ENCODE data around the gene RASGRP3. TPM values are rescaled to one million over a fixed set of nuclear protein-coding genes. Genes with fewer than 3 reads are reported as not detected.

RASGRP3 gene
- total and polyA plus RNA-seq, 2 of the 13 experiments (the other 11 are each of a cell fraction or from before 2014, with no cell fraction given), result 0.01 TPM; not detected in 1

- TF ChIP-seq MXD4 (CRISPR knock-in tag; IDR thresholded peaks at IDR 0.05) (peak; percentile 13), ZNF781 (CRISPR knock-in tag; IDR thresholded peaks at IDR 0.05; ENCODE audit: borderline replicate concordance, not compliant biosample characterization) (peak; percentile 95), ZNF790 (CRISPR knock-in tag; IDR thresholded peaks at IDR 0.05; ENCODE audit: borderline replicate concordance) (no peak), GATAD2A (CRISPR knock-in tag; IDR thresholded peaks at IDR 0.05) (peak; percentile 93), ZMAT3 (CRISPR knock-in tag; conservative IDR thresholded peaks at IDR 0.05) (peak; percentile 75; the same call in 1 of the 2 replicates), ZBTB4 (CRISPR knock-in tag; IDR thresholded peaks at IDR 0.05; ENCODE audit: borderline replicate concordance) (0 out of 2 replicates have a peak, but pooled peaks have one; percentile 56), ZNF652 (CRISPR knock-in tag; IDR thresholded peaks at IDR 0.05; ENCODE audit: borderline replicate concordance, low read depth) (peak; percentile 15; the same call in 1 of the 2 replicates), SIN3B (IDR thresholded peaks at IDR 0.05; ENCODE audit: low read length) (peak; percentile 46; the same call in 1 of the 2 replicates), ZBTB46 (CRISPR knock-in tag; IDR thresholded peaks at IDR 0.05; ENCODE audit: borderline replicate concordance) (no peak), SMC3 (IDR thresholded peaks at IDR 0.05; ENCODE audit: low read length) (no peak), POGZ (CRISPR knock-in tag; IDR thresholded peaks at IDR 0.05) (peak; percentile 93), DNMT1 (CRISPR knock-in tag; IDR thresholded peaks at IDR 0.05) (0 out of 2 replicates have a peak, but pooled peaks have one; percentile 77), ZNF572 (CRISPR knock-in tag; IDR thresholded peaks at IDR 0.05) (peak; percentile 19; the same call in 1 of the 2 replicates), BHLHE40 (IDR thresholded peaks at IDR 0.05; ENCODE audit: low read length) (no peak), TFAP4 (IDR thresholded peaks at IDR 0.05; ENCODE audit: borderline replicate concordance, low read depth) (peak; percentile 96), RFX3 (CRISPR knock-in tag; IDR thresholded peaks at IDR 0.05) (no peak), TBX3 (IDR thresholded peaks at IDR 0.05; ENCODE audit: borderline replicate concordance) (no peak), ZNF253 (CRISPR knock-in tag; IDR thresholded peaks at IDR 0.05; ENCODE audit: borderline replicate concordance) (peak; percentile 13; the same call in 1 of the 2 replicates), TOPORS (CRISPR knock-in tag; IDR thresholded peaks at IDR 0.05) (peak; percentile 79), NR2C2 (CRISPR knock-in tag; IDR thresholded peaks at IDR 0.05; ENCODE audit: borderline replicate concordance) (peak; percentile 34; the same call in 1 of the 2 replicates), ZNF839 (CRISPR knock-in tag; IDR thresholded peaks at IDR 0.05; ENCODE audit: borderline replicate concordance) (0 out of 2 replicates have a peak, but pooled peaks have one; percentile 11), ZNF605 (CRISPR knock-in tag; IDR thresholded peaks at IDR 0.05) (peak; percentile 98), ZBTB43 (CRISPR knock-in tag; conservative IDR thresholded peaks at IDR 0.05) (peak; percentile 53; the same call in 1 of the 2 replicates)
Measured at GRCh38 chr2:33599175-33599942, 122.9 kb downstream of the RASGRP3 start, which contains the start of gene FAM98A (continued).
